GM18519 (cell line): ENCODE data around the gene ZNF529.

Experiments
- ATAC-seq: cut with Tn5 transposase; IDR thresholded peaks from one replicate; pipeline ENCODE4 v1.9.1; 2021; ENCODE audit warnings: mild to moderate bottlenecking, moderate library complexity; ENCODE audit not compliant: unreplicated experiment, low FRiP score

The ZNF529 gene

GRCh38 chr19:36514012-36514612, 59.0 kb downstream of the ZNF529 start:
- no peak for ATAC-seq

GRCh38 chr19:36508325-36508724, 64.8 kb downstream of the ZNF529 start:
- ATAC-seq = no peak

GRCh38 chr19:36501973-36502372, 71.1 kb downstream of the ZNF529 start:
- no peak for ATAC-seq

DNA sequence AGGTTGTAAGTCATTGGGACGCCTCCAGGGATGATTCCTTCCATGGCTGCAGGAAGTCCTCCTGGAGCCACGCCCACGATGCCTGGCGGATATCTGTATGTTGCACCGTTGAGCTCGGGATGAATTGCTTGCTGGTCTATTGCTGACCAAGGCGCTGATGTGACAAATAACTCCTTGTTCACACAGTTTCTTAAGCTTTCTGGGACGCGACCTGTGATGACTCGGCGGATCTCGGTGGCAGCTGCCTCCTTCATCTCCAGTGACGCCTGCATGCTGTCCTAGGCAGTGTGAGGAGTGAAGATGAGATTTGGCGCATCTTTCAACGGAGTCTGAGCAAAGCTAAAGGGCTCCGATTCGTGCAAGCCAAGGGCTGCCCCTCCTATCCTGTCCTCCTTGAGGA, 76.1 kb downstream of the ZNF529 start:
- no peak for ATAC-seq
